Measurements from ENCODE around the gene HEXD.
"Not testable (repeated sequence)": the region's sequence is repeated elsewhere in the genome, so short reads cannot be mapped to it uniquely, and the experiment has no call there.

The HEXD gene

DNA sequence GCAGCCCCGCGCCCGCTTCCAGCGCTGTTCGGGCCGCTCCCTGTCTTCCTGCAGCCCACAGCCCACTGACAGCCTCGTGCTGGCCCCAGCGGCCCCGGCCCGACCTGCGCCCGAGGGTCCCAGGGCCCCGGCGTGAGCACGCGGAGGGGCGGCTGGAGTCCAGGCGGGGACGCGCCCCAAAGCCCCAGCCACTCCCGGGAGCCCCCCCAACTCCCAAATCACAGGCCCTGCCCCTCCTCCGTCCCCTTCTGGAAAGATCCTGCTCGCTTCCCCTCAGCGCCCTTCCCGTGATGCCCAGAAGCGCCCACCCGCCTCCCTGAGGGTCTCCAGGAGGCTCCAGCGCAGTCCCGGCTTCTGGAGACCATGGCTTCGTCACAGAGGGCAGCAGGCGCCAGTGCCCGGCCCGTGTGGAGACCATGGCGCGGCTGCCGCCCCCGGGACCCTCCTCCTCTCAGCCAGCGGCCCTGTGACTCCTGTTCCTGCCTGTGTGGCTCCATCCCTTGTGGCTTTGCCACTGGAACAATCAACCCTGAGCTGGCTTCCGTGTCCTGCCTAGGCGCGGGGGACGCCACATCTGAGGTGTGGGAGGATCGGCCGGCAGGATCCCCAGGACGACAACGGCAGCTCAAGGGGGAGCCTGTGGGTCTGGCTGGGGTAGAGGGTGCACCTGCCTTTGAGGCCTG lies 42.6 kb upstream of the HEXD start:
- Histone ChIP-seq H3K36me3 (ENCODE audit: control insufficient read depth in 1 of 2, insufficient read depth in 2 of 2, low read length in 2 of 2) (no peaks in the 10 kb centered on the region), H3K4me1 (ENCODE audit: control insufficient read depth in 1 of 2, insufficient read depth in 2 of 2, low read length in 2 of 2) (peaks cover 0 to 21% of the 10 kb centered on the region in 2 donors), H3K27me3 (ENCODE audit: low read depth, low read length) (peaks cover 41% of the 10 kb centered on the region), H3K27ac (ENCODE audit: low read length) (no peak overlapping the region), H3K4me3 (ENCODE audit: low read depth in 1 of 2, low read length in 2 of 2) (no peak overlapping the region), H3K9me3 (ENCODE audit: control insufficient read depth in 1 of 2, low read length in 2 of 2) (no peaks in the 10 kb centered on the region)

- H3K9me3 ChIP-seq (ENCODE audit: control insufficient read depth in 1 of 2, low read length in 2 of 2), result no peaks in the 10 kb centered on the region
- H3K27me3 ChIP-seq (ENCODE audit: low read depth, low read length), result peaks cover 34% of the 10 kb centered on the region
- no peaks in the 10 kb centered on the region for H3K36me3 ChIP-seq (ENCODE audit: control insufficient read depth in 1 of 2, insufficient read depth in 2 of 2, low read length in 2 of 2)
- H3K27ac ChIP-seq (ENCODE audit: low read length), result no peak overlapping the region
- peaks cover 0 to 14% of the 10 kb centered on the region in 2 donors for H3K4me1 ChIP-seq (ENCODE audit: control insufficient read depth in 1 of 2, insufficient read depth in 2 of 2, low read length in 2 of 2)
- H3K4me3 ChIP-seq (ENCODE audit: low read depth in 1 of 2, low read length in 2 of 2), result no peak overlapping the region
Measured at GRCh38 chr17:82376042-82376730, 42.0 kb upstream of the HEXD start.

DNA sequence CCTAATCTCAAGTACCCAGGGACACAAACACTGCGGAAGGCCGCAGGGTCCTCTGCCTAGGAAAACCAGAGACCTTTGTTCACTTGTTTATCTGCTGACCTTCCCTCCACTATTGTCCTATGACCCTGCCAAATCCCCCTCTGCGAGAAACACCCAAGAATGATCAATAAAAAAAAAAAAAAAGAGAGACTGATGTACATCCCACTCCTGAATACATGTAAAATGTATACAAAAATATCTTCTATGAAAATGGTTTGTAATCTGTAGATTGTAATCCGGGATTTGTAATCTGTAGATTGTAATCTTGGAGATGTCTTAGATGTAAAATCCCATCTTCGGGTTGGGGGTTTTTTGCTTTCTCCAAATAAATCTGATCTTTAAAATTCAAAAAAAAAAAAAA lies 40.9 kb upstream of the HEXD start:
- not testable (repeated sequence) for H3K4me1 ChIP-seq (ENCODE audit: control insufficient read depth in 1 of 2, insufficient read depth in 2 of 2, low read length in 2 of 2); H3K36me3 ChIP-seq (ENCODE audit: control insufficient read depth in 1 of 2, insufficient read depth in 2 of 2, low read length in 2 of 2); H3K9me3 ChIP-seq (ENCODE audit: control insufficient read depth in 1 of 2, low read length in 2 of 2); H3K27ac ChIP-seq (ENCODE audit: low read length); H3K4me3 ChIP-seq (ENCODE audit: low read depth in 1 of 2, low read length in 2 of 2)
- H3K27me3 ChIP-seq (ENCODE audit: low read depth, low read length), result peaks cover 32% of the 10 kb centered on the region

DNA sequence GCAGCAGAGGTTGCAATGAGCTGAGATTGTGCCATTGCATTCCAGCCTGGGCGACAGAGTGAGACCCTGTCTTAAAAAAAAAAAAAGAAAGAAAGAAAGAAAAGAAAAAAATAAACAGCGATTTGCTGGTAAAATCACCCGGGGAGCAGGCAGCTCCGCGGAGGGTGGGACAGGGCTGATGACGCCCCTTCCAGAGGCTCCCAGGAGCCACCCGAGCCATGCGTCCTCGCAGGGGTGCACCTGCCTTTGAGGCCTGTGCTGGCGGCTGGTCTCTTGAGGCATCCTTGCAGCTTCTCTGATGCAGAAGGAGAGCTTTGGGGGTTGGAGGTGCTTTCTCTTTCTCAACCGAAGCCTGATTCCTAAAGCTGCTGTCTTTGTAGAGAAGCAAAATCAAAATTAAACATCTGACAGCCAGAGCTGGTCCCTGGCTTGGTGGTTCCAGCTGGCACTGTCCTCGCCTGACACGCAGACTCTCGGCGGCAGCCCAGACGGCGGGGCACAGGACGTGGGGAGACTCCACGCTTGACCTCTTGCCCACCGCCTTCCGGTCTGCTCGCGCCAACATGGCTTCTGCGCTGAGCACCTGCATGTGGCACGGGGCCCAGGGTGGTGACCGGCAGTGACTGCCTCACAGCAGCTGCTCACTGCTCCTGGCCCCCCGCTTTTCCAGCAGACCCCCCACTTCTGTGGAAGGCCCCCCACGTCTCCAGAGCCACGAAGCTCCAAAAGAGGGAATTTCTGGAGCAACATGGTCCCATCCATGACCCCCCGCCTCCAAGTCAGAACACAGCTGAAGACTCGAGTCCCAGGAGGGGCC lies 40.0 kb upstream of the HEXD start:
- Histone ChIP-seq H3K27ac (ENCODE audit: low read length) (no peak overlapping the region), H3K27me3 (ENCODE audit: low read depth, low read length) (peaks cover 28% of the 10 kb centered on the region), H3K4me1 (ENCODE audit: control insufficient read depth in 1 of 2, insufficient read depth in 2 of 2, low read length in 2 of 2) (no peaks in the 10 kb centered on the region), H3K9me3 (ENCODE audit: control insufficient read depth in 1 of 2, low read length in 2 of 2) (no peaks in the 10 kb centered on the region), H3K4me3 (ENCODE audit: low read depth in 1 of 2, low read length in 2 of 2) (no peak overlapping the region), H3K36me3 (ENCODE audit: control insufficient read depth in 1 of 2, insufficient read depth in 2 of 2, low read length in 2 of 2) (no peaks in the 10 kb centered on the region)

GRCh38 chr17:82378741-82379021 lies 39.5 kb upstream of the HEXD start:
- Histone ChIP-seq H3K9me3 (ENCODE audit: control insufficient read depth in 1 of 2, low read length in 2 of 2) (no peaks in the 10 kb centered on the region), H3K27me3 (ENCODE audit: low read depth, low read length) (peaks cover 28% of the 10 kb centered on the region), H3K36me3 (ENCODE audit: control insufficient read depth in 1 of 2, insufficient read depth in 2 of 2, low read length in 2 of 2) (no peaks in the 10 kb centered on the region), H3K4me3 (ENCODE audit: low read depth in 1 of 2, low read length in 2 of 2) (no peak overlapping the region), H3K4me1 (ENCODE audit: control insufficient read depth in 1 of 2, insufficient read depth in 2 of 2, low read length in 2 of 2) (peaks cover 0 to 3% of the 10 kb centered on the region in 2 donors), H3K27ac (ENCODE audit: low read length) (no peak overlapping the region)

GRCh38 chr17:82380860-82381702 lies 37.1 kb upstream of the HEXD start:
- H3K9me3 ChIP-seq (ENCODE audit: control insufficient read depth in 1 of 2, low read length in 2 of 2), result no peaks in the 10 kb centered on the region
- peak overlapping the region in 1 of 2 donors; percentile 41 for H3K4me3 ChIP-seq (ENCODE audit: low read depth in 1 of 2, low read length in 2 of 2)
- H3K4me1 ChIP-seq (ENCODE audit: control insufficient read depth in 1 of 2, insufficient read depth in 2 of 2, low read length in 2 of 2), result peaks cover 0 to 20% of the 10 kb centered on the region in 2 donors
- H3K36me3 ChIP-seq (ENCODE audit: control insufficient read depth in 1 of 2, insufficient read depth in 2 of 2, low read length in 2 of 2), result no peaks in the 10 kb centered on the region
- no peak overlapping the region for H3K27ac ChIP-seq (ENCODE audit: low read length)
- peaks cover 8% of the 10 kb centered on the region for H3K27me3 ChIP-seq (ENCODE audit: low read depth, low read length)

GRCh38 chr17:82381703-82382009 lies 36.5 kb upstream of the HEXD start:
- peaks cover 0 to 24% of the 10 kb centered on the region in 2 donors for H3K4me1 ChIP-seq (ENCODE audit: control insufficient read depth in 1 of 2, insufficient read depth in 2 of 2, low read length in 2 of 2)
- H3K36me3 ChIP-seq (ENCODE audit: control insufficient read depth in 1 of 2, insufficient read depth in 2 of 2, low read length in 2 of 2); H3K27me3 ChIP-seq (ENCODE audit: low read depth, low read length); H3K4me3 ChIP-seq (ENCODE audit: low read depth in 1 of 2, low read length in 2 of 2); H3K9me3 ChIP-seq (ENCODE audit: control insufficient read depth in 1 of 2, low read length in 2 of 2); H3K27ac ChIP-seq (ENCODE audit: low read length): not testable (repeated sequence)

DNA sequence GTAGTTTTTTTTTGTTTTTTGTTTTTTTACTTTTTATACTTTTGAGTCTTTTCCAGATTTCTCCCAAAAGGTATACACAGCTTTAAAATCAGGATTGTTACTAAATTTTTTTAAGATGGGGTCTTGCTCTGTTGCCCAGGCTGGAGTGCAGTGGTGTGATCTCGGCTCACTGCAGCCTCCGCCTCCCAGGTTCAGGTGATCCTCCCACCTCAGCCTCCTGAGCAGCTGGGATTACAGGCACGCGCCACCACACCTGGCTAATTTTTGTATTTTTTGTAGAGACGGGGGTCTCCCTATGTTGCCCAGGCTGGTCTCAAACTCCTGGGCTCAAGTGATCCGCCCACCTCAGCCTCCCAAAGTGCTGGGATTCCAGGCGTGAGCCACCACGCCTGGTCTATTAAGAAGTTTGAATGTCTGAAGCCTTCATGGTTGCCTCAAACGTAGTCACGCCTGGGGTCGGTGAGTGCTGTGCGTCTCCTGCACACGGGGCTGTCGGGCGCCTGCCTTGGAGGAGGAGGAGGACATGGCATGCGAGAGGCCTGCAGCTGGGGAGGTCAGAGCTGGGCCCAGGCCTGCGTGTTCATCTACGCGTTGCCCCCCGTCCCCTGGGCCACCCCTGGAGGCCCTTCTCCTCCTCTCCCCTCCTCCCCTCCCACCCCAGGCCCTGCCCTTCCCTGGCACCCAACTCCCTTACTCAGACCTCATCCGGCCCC lies 35.8 kb upstream of the HEXD start:
- peaks cover 0 to 31% of the 10 kb centered on the region in 2 donors for H3K4me1 ChIP-seq (ENCODE audit: control insufficient read depth in 1 of 2, insufficient read depth in 2 of 2, low read length in 2 of 2)

DNA sequence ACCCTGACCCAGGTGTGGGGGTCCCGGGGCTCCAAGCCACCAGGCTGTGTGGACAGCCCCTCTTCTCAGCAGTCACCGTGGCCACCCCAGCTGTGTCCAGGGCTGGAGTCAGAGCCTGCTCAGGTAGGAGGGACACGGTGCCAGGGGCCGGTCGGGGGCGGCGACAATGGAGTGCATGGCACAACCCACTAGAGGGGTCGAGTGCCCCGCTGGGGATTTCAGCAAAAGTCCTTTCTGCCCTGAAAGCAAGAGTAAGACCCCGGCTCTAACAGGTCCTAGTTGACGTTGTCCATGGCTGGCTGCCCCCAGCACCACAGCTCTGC lies 35.3 kb upstream of the HEXD start:
- Histone ChIP-seq H3K36me3 (ENCODE audit: control insufficient read depth in 1 of 2, insufficient read depth in 2 of 2, low read length in 2 of 2) (no peaks in the 10 kb centered on the region), H3K9me3 (ENCODE audit: control insufficient read depth in 1 of 2, low read length in 2 of 2) (no peaks in the 10 kb centered on the region), H3K27me3 (ENCODE audit: low read depth, low read length) (peaks cover 14% of the 10 kb centered on the region), H3K4me1 (ENCODE audit: control insufficient read depth in 1 of 2, insufficient read depth in 2 of 2, low read length in 2 of 2) (peaks cover 0 to 33% of the 10 kb centered on the region in 2 donors), H3K27ac (ENCODE audit: low read length) (no peak overlapping the region), H3K4me3 (ENCODE audit: low read depth in 1 of 2, low read length in 2 of 2) (no peak overlapping the region)

More for the DNA sequence above, 35.8 kb upstream of the HEXD start:
- H3K27ac ChIP-seq (ENCODE audit: low read length); H3K9me3 ChIP-seq (ENCODE audit: control insufficient read depth in 1 of 2, low read length in 2 of 2); H3K4me3 ChIP-seq (ENCODE audit: low read depth in 1 of 2, low read length in 2 of 2); H3K36me3 ChIP-seq (ENCODE audit: control insufficient read depth in 1 of 2, insufficient read depth in 2 of 2, low read length in 2 of 2): not testable (repeated sequence)
- H3K27me3 ChIP-seq (ENCODE audit: low read depth, low read length), result peaks cover 10% of the 10 kb centered on the region

DNA sequence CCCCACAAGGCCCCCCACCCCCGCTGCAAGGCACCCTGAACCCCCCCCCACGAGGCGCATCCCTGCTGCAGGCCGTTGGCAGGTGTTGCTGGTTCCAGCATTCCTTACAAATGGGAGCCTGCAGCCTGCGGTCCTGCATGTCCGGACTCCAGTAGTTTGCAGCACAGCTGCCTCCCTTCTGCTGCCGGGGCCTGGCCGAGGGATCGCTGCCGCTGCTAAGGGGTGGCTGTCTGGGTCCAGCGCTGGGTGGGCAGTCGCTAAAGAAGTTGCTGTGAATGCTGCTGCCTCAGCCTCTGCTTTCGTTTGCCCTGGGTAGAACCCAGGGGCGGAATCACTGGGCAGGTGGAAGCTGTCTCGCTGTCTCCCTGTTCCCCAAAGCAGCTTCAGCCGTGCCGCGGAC lies 34.7 kb upstream of the HEXD start:
- Histone ChIP-seq H3K27me3 (ENCODE audit: low read depth, low read length) (peaks cover 14% of the 10 kb centered on the region), H3K4me1 (ENCODE audit: control insufficient read depth in 1 of 2, insufficient read depth in 2 of 2, low read length in 2 of 2) (peaks cover 0 to 33% of the 10 kb centered on the region in 2 donors), H3K27ac (ENCODE audit: low read length) (no peak overlapping the region), H3K4me3 (ENCODE audit: low read depth in 1 of 2, low read length in 2 of 2) (no peak overlapping the region), H3K9me3 (ENCODE audit: control insufficient read depth in 1 of 2, low read length in 2 of 2) (no peaks in the 10 kb centered on the region), H3K36me3 (ENCODE audit: control insufficient read depth in 1 of 2, insufficient read depth in 2 of 2, low read length in 2 of 2) (no peaks in the 10 kb centered on the region)

Data from muscle layer of duodenum (tissue), 2 donors.